B cell (primary cell): Measurements from ENCODE around the gene PHB1.

Experiments
- EZH2 ChIP-seq: IDR thresholded peaks from 2 replicates; pipeline ENCODE4 v1.6.1; 2012; ENCODE audit warnings: borderline replicate concordance, low read depth, mild to moderate bottlenecking, moderate library complexity, low read length; ENCODE audit not compliant: insufficient read depth, poor library complexity, severe bottlenecking
- TF ChIP-seq, protein P1 (sequence below): fragments of 200-600 bp; IDR thresholded peaks from one replicate; pipeline ENCODE4 v1.8.0; 2022; ENCODE audit warnings: antibody characterized with exemption, mild to moderate bottlenecking

DNA sequence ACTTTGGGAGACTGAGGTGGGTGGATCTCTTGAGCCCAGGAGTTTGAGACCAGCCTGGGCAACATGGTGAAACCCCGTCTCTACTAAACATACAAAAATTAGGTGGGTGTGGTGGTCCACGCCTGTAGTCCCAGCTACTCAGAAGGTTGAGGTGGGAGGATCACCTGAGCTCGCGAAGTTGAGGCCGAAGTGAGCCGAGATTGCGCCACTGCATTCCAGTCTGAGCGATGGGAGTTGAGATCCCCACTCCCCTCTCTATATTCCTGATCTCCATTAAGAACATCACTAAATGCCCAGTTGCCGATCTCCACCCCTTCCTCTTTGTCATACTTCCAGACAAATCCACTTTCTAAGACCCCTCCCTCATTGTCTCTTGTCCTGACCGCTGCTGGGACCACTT lies 28.3 kb downstream of the PHB1 start:
- TF ChIP-seq, protein P1, sequence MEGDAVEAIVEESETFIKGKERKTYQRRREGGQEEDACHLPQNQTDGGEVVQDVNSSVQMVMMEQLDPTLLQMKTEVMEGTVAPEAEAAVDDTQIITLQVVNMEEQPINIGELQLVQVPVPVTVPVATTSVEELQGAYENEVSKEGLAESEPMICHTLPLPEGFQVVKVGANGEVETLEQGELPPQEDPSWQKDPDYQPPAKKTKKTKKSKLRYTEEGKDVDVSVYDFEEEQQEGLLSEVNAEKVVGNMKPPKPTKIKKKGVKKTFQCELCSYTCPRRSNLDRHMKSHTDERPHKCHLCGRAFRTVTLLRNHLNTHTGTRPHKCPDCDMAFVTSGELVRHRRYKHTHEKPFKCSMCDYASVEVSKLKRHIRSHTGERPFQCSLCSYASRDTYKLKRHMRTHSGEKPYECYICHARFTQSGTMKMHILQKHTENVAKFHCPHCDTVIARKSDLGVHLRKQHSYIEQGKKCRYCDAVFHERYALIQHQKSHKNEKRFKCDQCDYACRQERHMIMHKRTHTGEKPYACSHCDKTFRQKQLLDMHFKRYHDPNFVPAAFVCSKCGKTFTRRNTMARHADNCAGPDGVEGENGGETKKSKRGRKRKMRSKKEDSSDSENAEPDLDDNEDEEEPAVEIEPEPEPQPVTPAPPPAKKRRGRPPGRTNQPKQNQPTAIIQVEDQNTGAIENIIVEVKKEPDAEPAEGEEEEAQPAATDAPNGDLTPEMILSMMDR, result no peak
- TF ChIP-seq EZH2, result no peak
